Natural killer cell (primary cell): ENCODE results near the gene FAM162A. TPM values are rescaled to one million over a fixed set of nuclear protein-coding genes. Genes with fewer than 3 reads are reported as not detected.

Experiments used
- ATAC-seq, 3 donors: fragments of 150-1000 bp in 2 of 3; fragments of 200-7000 bp in 1 of 3; cut with Tn5 transposase; 1 replicate in 1 of 3; 2 replicates in 2 of 3; pipeline ENCODE4 v1.10.0; 2021; ENCODE audit warnings: mild to moderate bottlenecking in 2 of 3, moderate library complexity in 2 of 3
- DNase-seq, 2 donors: peaks; one replicate each; pipeline versions ENCODE4 v3.0.0 to v3.0.0-alpha.2; 2013 to 2021; ENCODE audit warnings: mixed read lengths in 1 of 2
- H3K27ac ChIP-seq: one replicate; pipeline ENCODE4 v1.5.1; 2013; ENCODE audit warnings: mild to moderate bottlenecking, low read length
- H3K27me3 ChIP-seq: one replicate; pipeline ENCODE4 v1.6.1; 2013; ENCODE audit warnings: low read length; ENCODE audit not compliant: control insufficient read depth, insufficient read depth
- H3K36me3 ChIP-seq: one replicate; pipeline ENCODE4 v1.6.1; 2013; ENCODE audit warnings: low read length; ENCODE audit not compliant: control insufficient read depth, insufficient read depth
- H3K4me1 ChIP-seq: one replicate; pipeline ENCODE4 v1.6.1; 2013; ENCODE audit warnings: low read length; ENCODE audit not compliant: control insufficient read depth, insufficient read depth
- H3K4me3 ChIP-seq: one replicate; pipeline ENCODE4 v1.5.1; 2013; ENCODE audit warnings: low read length
- H3K9me3 ChIP-seq: one replicate; pipeline ENCODE4 v1.6.1; 2013; ENCODE audit warnings: low read length; ENCODE audit not compliant: control insufficient read depth, insufficient read depth
- H3K27ac Mint-ChIP-seq, 2 donors: one replicate each; pipeline ENCODE4 v1.8.0; 2022; ENCODE audit warnings: mild to moderate bottlenecking in 2 of 2, mixed read lengths in 2 of 2, moderate library complexity in 1 of 2
- H3K27me3 Mint-ChIP-seq, 2 donors: one replicate each; pipeline ENCODE4 v1.8.0; 2022; ENCODE audit warnings: low read depth in 2 of 2, mixed read lengths in 2 of 2
- H3K36me3 Mint-ChIP-seq: one replicate; pipeline ENCODE4 v1.8.0; 2022; ENCODE audit warnings: mixed read lengths
- H3K4me1 Mint-ChIP-seq, 2 donors: one replicate each; pipeline ENCODE4 v1.8.0; 2022; ENCODE audit warnings: mixed read lengths in 2 of 2
- H3K4me3 Mint-ChIP-seq: one replicate; pipeline ENCODE4 v1.8.0; 2022; ENCODE audit warnings: mild to moderate bottlenecking, moderate library complexity, mixed read lengths
- H3K9me3 Mint-ChIP-seq, 2 donors: one replicate each; pipeline ENCODE4 v1.8.0; 2022; ENCODE audit warnings: mixed read lengths in 2 of 2
- CTCF ChIP-seq: fragments of 200-600 bp; IDR thresholded peaks from one replicate; pipeline ENCODE4 v1.8.0; 2022; ENCODE audit warnings: antibody characterized with exemption
- WGBS: methylation state at CpG from one replicate; pipeline ENCODE4 v1.1.7; 2013; ENCODE audit warnings: missing lambda C conversion rate; ENCODE audit not compliant: insufficient coverage; 5-methylcytosine and 5-hydroxymethylcytosine counted together
- intact Hi-C: fragments of 100-400 bp; cut with micrococcal nuclease; formaldehyde crosslinking; loops from one replicate; pipeline ENCODE4 v1.14.2; 2022
- total RNA-seq, 4 donors: library from RNA; stranded (reverse); fragments of 120-200 nt in 1 of 4; gene quantifications; one replicate each; pipeline versions ENCODE4 v1.2.3 to v1.2.4, GENCODE V29; 2013 to 2022

Gene FAM162A
- total RNA-seq, 3 donors from 2014 or later (not counting 1 experiment from before 2014, with no cell fraction given) = 12.2 to 18.4 (median 16.3) TPM

DNA sequence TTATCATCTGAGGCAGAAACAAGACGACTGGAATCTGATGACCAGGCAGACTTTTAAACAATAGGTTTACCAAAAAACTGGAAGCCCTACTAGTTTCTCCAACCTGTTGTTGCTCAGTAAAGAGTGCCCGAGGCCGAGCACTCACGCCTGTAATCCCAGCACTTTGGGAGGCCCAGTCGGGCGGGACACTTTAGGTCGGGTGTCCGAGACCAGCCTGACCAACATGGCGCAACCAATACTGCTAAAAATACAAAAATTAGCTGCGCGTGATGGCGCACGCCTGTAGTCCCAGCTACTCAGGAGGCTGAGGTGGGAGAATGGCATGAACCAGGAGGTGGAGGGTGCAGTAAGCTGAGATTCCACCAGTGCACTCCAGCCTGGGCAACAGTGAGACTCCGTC, 33.0 kb downstream of the FAM162A start:
- Histone ChIP-seq H3K4me3 (peak overlapping the region; percentile 80), H3K27me3 (no peaks in the 10 kb centered on the region), H3K4me1 (peaks cover 13% of the 10 kb centered on the region), H3K9me3 (no peaks in the 10 kb centered on the region), H3K36me3 (no peaks in the 10 kb centered on the region), H3K27ac (peak overlapping the region; percentile 92)
- peaks cover 37 to 50% of the 10 kb centered on the region in 2 donors for H3K4me1 Mint-ChIP-seq
- TF ChIP-seq CTCF = no peak
- peak overlapping the region; percentile 98 for H3K27ac Mint-ChIP-seq
- H3K27me3 Mint-ChIP-seq = no peaks in the 10 kb centered on the region
- ATAC-seq = no peak
- 68% methylated on average over 14 of the region's 14 CpGs for WGBS
- no peaks in the 10 kb centered on the region for H3K9me3 Mint-ChIP-seq
- no peak for DNase-seq
- intact Hi-C loops = loop anchor here (1.0 to 10.0 kb wide), 6 partner anchors 33 to 1168 kb away; partner anchors contain the start of genes FAM162A, HACD2, HSPBAP1 and KPNA1
- peak overlapping the region; percentile 97 for H3K4me3 Mint-ChIP-seq
- no peaks in the 10 kb centered on the region for H3K36me3 Mint-ChIP-seq

GRCh38 chr3:122421101-122421500, 37.1 kb downstream of the FAM162A start:
- no peaks in the 10 kb centered on the region for H3K9me3 Mint-ChIP-seq
- H3K4me1 Mint-ChIP-seq = peaks cover 10 to 15% of the 10 kb centered on the region in 2 donors
- Histone ChIP-seq H3K27ac (no peak overlapping the region), H3K27me3 (no peaks in the 10 kb centered on the region), H3K4me1 (peaks cover 6% of the 10 kb centered on the region), H3K4me3 (no peak overlapping the region), H3K9me3 (no peaks in the 10 kb centered on the region), H3K36me3 (peaks cover 28% of the 10 kb centered on the region)
- no peaks in the 10 kb centered on the region for H3K27me3 Mint-ChIP-seq
- DNase-seq (no peak), ATAC-seq (no peak)
- TF ChIP-seq CTCF = no peak
- peaks cover 10% of the 10 kb centered on the region for H3K36me3 Mint-ChIP-seq
- H3K4me3 Mint-ChIP-seq = no peak overlapping the region
- no peak overlapping the region for H3K27ac Mint-ChIP-seq
- intact Hi-C loops = no loop called here
- 100% methylated on average over 1 of the region's 4 CpGs for WGBS

- Histone ChIP-seq H3K9me3 (no peaks in the 10 kb centered on the region), H3K27ac (no peak overlapping the region), H3K36me3 (peaks cover 36% of the 10 kb centered on the region), H3K4me3 (no peak overlapping the region), H3K27me3 (no peaks in the 10 kb centered on the region), H3K4me1 (peaks cover 4% of the 10 kb centered on the region)
- TF ChIP-seq CTCF = no peak
- whole genome bisulfite sequencing = 100% methylated on average over 1 of the region's 2 CpGs
- intact Hi-C loops = no loop called here
- Mint-ChIP-seq H3K36me3 (peaks cover 16% of the 10 kb centered on the region), H3K4me3 (no peak overlapping the region), H3K27ac (no peak overlapping the region), H3K4me1 (peaks cover 3 to 7% of the 10 kb centered on the region in 2 donors), H3K9me3 (no peaks in the 10 kb centered on the region), H3K27me3 (no peaks in the 10 kb centered on the region)
- ATAC-seq = no peak
- DNase-seq = no peak
Measured at GRCh38 chr3:122421836-122422235, 37.9 kb downstream of the FAM162A start.

GRCh38 chr3:122427857-122428471, 44.0 kb downstream of the FAM162A start:
- no peak for TF ChIP-seq CTCF
- Mint-ChIP-seq H3K36me3 (peaks cover 24% of the 10 kb centered on the region), H3K27ac (peak overlapping the region; percentile 31 to 73), H3K9me3 (no peaks in the 10 kb centered on the region), H3K4me1 (peaks cover 13 to 14% of the 10 kb centered on the region in 2 donors), H3K27me3 (no peaks in the 10 kb centered on the region), H3K4me3 (no peak overlapping the region)
- Histone ChIP-seq H3K27ac (no peak overlapping the region), H3K36me3 (peaks cover 59% of the 10 kb centered on the region), H3K27me3 (no peaks in the 10 kb centered on the region), H3K9me3 (no peaks in the 10 kb centered on the region), H3K4me3 (no peak overlapping the region), H3K4me1 (no peaks in the 10 kb centered on the region)
- ATAC-seq (no peak), DNase-seq (no peak)
- intact Hi-C loops = no loop called here
- no CpG with 5 or more reads among the region's 2 CpGs for WGBS
